H9 (cell line): ENCODE results near the gene KCNMA1. TPM values are rescaled to one million over a fixed set of nuclear protein-coding genes. Genes with fewer than 3 reads are reported as not detected.

ENCODE experiments used
- DNase-seq: peaks from one replicate; pipeline ENCODE4 v3.0.0-alpha.2; 2017
- H2AFZ ChIP-seq: one replicate; pipeline ENCODE4 v1.6.1; 2013; ENCODE audit warnings: mild to moderate bottlenecking, low read length, control low read depth, moderate library complexity
- H2AK5ac ChIP-seq: 2 replicates; pipeline ENCODE4 v1.6.1; 2013; ENCODE audit warnings: low read length, control low read depth, mixed read lengths; ENCODE audit not compliant: insufficient read length
- H2BK120ac ChIP-seq: one replicate; pipeline ENCODE4 v1.6.1; 2013; ENCODE audit warnings: low read depth, mild to moderate bottlenecking, low read length, control low read depth, inconsistent platforms; ENCODE audit not compliant: poor library complexity, severe bottlenecking
- H2BK12ac ChIP-seq: 2 replicates; pipeline ENCODE4 v1.6.1; 2013; ENCODE audit warnings: low read length, control low read depth, mixed read lengths, low read depth; ENCODE audit not compliant: insufficient read length
- H2BK15ac ChIP-seq: 2 replicates; pipeline ENCODE4 v1.6.1; 2013; ENCODE audit warnings: low read depth, low read length, control low read depth
- H2BK20ac ChIP-seq: one replicate; pipeline ENCODE4 v1.6.1; 2013; ENCODE audit warnings: low read depth, mild to moderate bottlenecking, low read length, control low read depth, inconsistent platforms; ENCODE audit not compliant: poor library complexity, severe bottlenecking
- H2BK5ac ChIP-seq: 2 replicates; pipeline ENCODE4 v1.6.1; 2013; ENCODE audit warnings: low read length, control low read depth, mixed read lengths; ENCODE audit not compliant: insufficient read length
- H3K14ac ChIP-seq: 2 replicates; pipeline ENCODE4 v1.6.1; 2013; ENCODE audit warnings: low read length, control low read depth; ENCODE audit not compliant: insufficient read depth
- H3K18ac ChIP-seq: 2 replicates; pipeline ENCODE4 v1.6.1; 2013; ENCODE audit warnings: low read depth, mild to moderate bottlenecking, mixed read lengths, low read length, control low read depth; ENCODE audit not compliant: insufficient read length
- H3K23ac ChIP-seq: 2 replicates; pipeline ENCODE4 v1.6.1; 2013; ENCODE audit warnings: low read length, control low read depth, mixed read lengths, low read depth; ENCODE audit not compliant: insufficient read length
- H3K23me2 ChIP-seq: 2 replicates; pipeline ENCODE4 v1.6.1; 2013; ENCODE audit warnings: low read depth, mild to moderate bottlenecking, mixed read lengths, low read length, control low read depth; ENCODE audit not compliant: insufficient read length, poor library complexity, severe bottlenecking
- H3K27ac ChIP-seq: 2 replicates; pipeline ENCODE4 v1.5.1; 2013; ENCODE audit warnings: low read length, control low read depth, mixed read lengths, low read depth; ENCODE audit not compliant: insufficient read length
- H3K27me3 ChIP-seq: 2 replicates; pipeline ENCODE4 v1.6.1; 2013; ENCODE audit warnings: low read length, control low read depth, inconsistent platforms; ENCODE audit not compliant: insufficient read depth
- H3K4ac ChIP-seq: 2 replicates; pipeline ENCODE4 v1.6.1; 2013; ENCODE audit warnings: low read depth, mild to moderate bottlenecking, control low read depth, inconsistent platforms, low read length, moderate library complexity
- H3K4me1 ChIP-seq: 2 replicates; pipeline ENCODE4 v1.6.1; 2013; ENCODE audit warnings: low read length, control low read depth, inconsistent platforms; ENCODE audit not compliant: insufficient read depth
- H3K4me2 ChIP-seq: 2 replicates; pipeline ENCODE4 v1.6.1; 2013; ENCODE audit warnings: low read length, control low read depth, mixed read lengths; ENCODE audit not compliant: insufficient read length, insufficient read depth
- H3K56ac ChIP-seq: 2 replicates; pipeline ENCODE4 v1.6.1; 2013; ENCODE audit warnings: low read depth, mild to moderate bottlenecking, mixed read lengths, low read length, control low read depth; ENCODE audit not compliant: insufficient read length
- H3K79me1 ChIP-seq: 2 replicates; pipeline ENCODE4 v1.6.1; 2013; ENCODE audit warnings: low read depth, mild to moderate bottlenecking, moderate library complexity, low read length, control low read depth, inconsistent platforms; ENCODE audit not compliant: insufficient read depth, poor library complexity, severe bottlenecking
- H3K79me2 ChIP-seq: 2 replicates; pipeline ENCODE4 v1.6.1; 2013; ENCODE audit warnings: low read length, control low read depth, inconsistent platforms; ENCODE audit not compliant: insufficient read depth
- H3K9ac ChIP-seq: 2 replicates; pipeline ENCODE4 v1.6.1; 2013; ENCODE audit warnings: low read length, control low read depth, mixed read lengths; ENCODE audit not compliant: insufficient read length; ENCODE audit errors: extremely low read depth
- H3K9me3 ChIP-seq: one replicate; pipeline ENCODE4 v1.6.1; 2013; ENCODE audit warnings: low read depth, low read length, inconsistent platforms; ENCODE audit not compliant: control insufficient read depth
- H3T11ph ChIP-seq: one replicate; pipeline ENCODE4 v1.6.1; 2013; ENCODE audit warnings: mild to moderate bottlenecking, low read length, control low read depth, inconsistent platforms
- H4K20me1 ChIP-seq: one replicate; pipeline ENCODE4 v1.6.1; 2013; ENCODE audit not compliant: control insufficient read depth, insufficient read length, insufficient read depth
- H4K5ac ChIP-seq: 2 replicates; pipeline ENCODE4 v1.6.1; 2013; ENCODE audit warnings: low read depth, mild to moderate bottlenecking, mixed read lengths, low read length, control low read depth; ENCODE audit not compliant: insufficient read length
- H4K8ac ChIP-seq: replicated peaks from 2 replicates; pipeline ENCODE4 v1.6.1; 2013; ENCODE audit warnings: low read length, control low read depth, mixed read lengths, low read depth; ENCODE audit not compliant: insufficient read length
- H4K91ac ChIP-seq: 2 replicates; pipeline ENCODE4 v1.6.1; 2013; ENCODE audit warnings: low read depth, mild to moderate bottlenecking, moderate library complexity, mixed read lengths, low read length, control low read depth; ENCODE audit not compliant: insufficient read length
- H3K27ac Mint-ChIP-seq, 3 experiments: 2 replicates in 2 of 3; 3 replicates in 1 of 3; pipeline ENCODE4 v1.8.0; 2020 to 2021; ENCODE audit warnings: mixed read lengths in 3 of 3, mild to moderate bottlenecking in 1 of 3, moderate library complexity in 1 of 3
- H3K27me3 Mint-ChIP-seq: 2 replicates; pipeline ENCODE4 v1.8.0; 2021; ENCODE audit warnings: low read depth, mild to moderate bottlenecking, moderate library complexity, mixed read lengths
- H3K36me3 Mint-ChIP-seq, 3 experiments: 2 replicates in 2 of 3; 3 replicates in 1 of 3; pipeline ENCODE4 v1.8.0; 2020 to 2021; ENCODE audit warnings: low read depth in 3 of 3, mixed read lengths in 3 of 3; ENCODE audit not compliant: insufficient read depth in 1 of 3
- H3K4me1 Mint-ChIP-seq, 2 experiments: 2 replicates each; pipeline ENCODE4 v1.8.0; 2020; ENCODE audit warnings: mixed read lengths in 2 of 2
- H3K4me3 Mint-ChIP-seq, 2 experiments: 2 replicates in 1 of 2; 3 replicates in 1 of 2; pipeline ENCODE4 v1.8.0; 2020 to 2021; ENCODE audit warnings: mild to moderate bottlenecking in 2 of 2, mixed read lengths in 2 of 2, moderate library complexity in 1 of 2
- H3K9me3 Mint-ChIP-seq, 2 experiments: 2 replicates in 1 of 2; 3 replicates in 1 of 2; pipeline ENCODE4 v1.8.0; 2020; ENCODE audit warnings: mild to moderate bottlenecking in 2 of 2, mixed read lengths in 2 of 2, moderate library complexity in 1 of 2
- CTCF ChIP-seq: fragments of 200-600 bp; sonication (generic); conservative IDR thresholded peaks from 3 replicates; pipeline ENCODE4 v1.8.0; 2021; ENCODE audit warnings: antibody characterized with exemption, mild to moderate bottlenecking
- WGBS: extraction: QIAGEN DNeasy Blood & Tissue Kit; methylation state at CpG from one replicate; pipeline ENCODE4 v1.1.7; 2013; ENCODE audit warnings: missing lambda C conversion rate, low lambda C conversion rate, mixed read lengths; ENCODE audit not compliant: insufficient read length; ENCODE audit errors: extremely low coverage; 5-methylcytosine and 5-hydroxymethylcytosine counted together
- total RNA-seq: library from RNA; stranded (reverse); gene quantifications from 2 replicates; pipeline ENCODE4 v1.2.1, GENCODE V29; 2021

KCNMA1 gene
- total RNA-seq, 1 experiment from 2014 or later: 2.0 TPM

GRCh38 chr10:77553311-77553710, 84.3 kb downstream of the KCNMA1 start:
- Histone ChIP-seq H3K9ac (no peak overlapping the region), H4K5ac (no peak overlapping the region), H3K23me2 (no peaks in the 10 kb centered on the region), H3K14ac (no peak overlapping the region), H2AFZ (no peak overlapping the region), H3K4me1 (no peaks in the 10 kb centered on the region), H3K18ac (no peak overlapping the region), H3K4ac (no peak overlapping the region), H3K27me3 (no peaks in the 10 kb centered on the region), H2BK120ac (no peak overlapping the region), H2BK5ac (no peak overlapping the region), H3T11ph (no peak overlapping the region), H2BK15ac (no peak overlapping the region), H3K79me1 (no peaks in the 10 kb centered on the region), H3K56ac (no peak overlapping the region), H4K8ac (no peak overlapping the region), H3K4me2 (no peak overlapping the region), H4K91ac (no peak overlapping the region), H4K20me1 (no peaks in the 10 kb centered on the region), H2AK5ac (no peak overlapping the region), H3K23ac (no peak overlapping the region), H2BK20ac (no peak overlapping the region), H3K9me3 (no peaks in the 10 kb centered on the region), H3K27ac (no peak overlapping the region), H3K79me2 (no peaks in the 10 kb centered on the region), H2BK12ac (no peak overlapping the region)
- peaks cover 1% of the 10 kb centered on the region; the same call in 1 of the 2 replicates for H3K27me3 Mint-ChIP-seq
- DNase-seq: no peak
- no CpG with 5 or more reads among the region's 3 CpGs for WGBS
- no peak for TF ChIP-seq CTCF
- H3K4me1 Mint-ChIP-seq: peaks cover 7% of the 10 kb centered on the region in 2 experiments
- H3K4me3 Mint-ChIP-seq: no peak overlapping the region
- H3K27ac Mint-ChIP-seq: no peak overlapping the region; a peak in 1 of 7 replicates
- H3K36me3 Mint-ChIP-seq: no peaks in the 10 kb centered on the region
- H3K9me3 Mint-ChIP-seq: no peaks in the 10 kb centered on the region
